GM23338 (cell line): ENCODE data around the gene EVC. TPM values are rescaled to one million over a fixed set of nuclear protein-coding genes. Genes with fewer than 3 reads are reported as not detected.

Experiments used
- ATAC-seq: fragments of 200-7000 bp; cut with Tn5 transposase; 3 replicates; pipeline ENCODE4 v1.9.1; 2020
- DNase-seq: peaks from one replicate; pipeline ENCODE4 v3.0.0-alpha.2; 2015; ENCODE audit warnings: low spot score
- H2AFZ ChIP-seq: fragments of 200-600 bp; sonication (generic); 2 replicates; pipeline ENCODE4 v1.8.0; 2016; ENCODE audit warnings: antibody characterized with exemption, mild to moderate bottlenecking, moderate library complexity
- H3F3A ChIP-seq: fragments of 200-600 bp; sonication (generic); replicated peaks from 2 replicates; pipeline ENCODE4 v1.8.0; 2017; ENCODE audit warnings: antibody characterized with exemption, mixed run types, low read depth
- H3K27ac ChIP-seq: fragments of 200-600 bp; sonication (generic); 2 replicates; pipeline ENCODE4 v1.6.1; 2016; ENCODE audit warnings: low read depth
- H3K27me3 ChIP-seq: fragments of 200-600 bp; sonication (generic); 2 replicates; pipeline ENCODE4 v1.8.0; 2016; ENCODE audit warnings: mild to moderate bottlenecking, mixed run types, moderate library complexity; ENCODE audit not compliant: insufficient read depth
- H3K36me3 ChIP-seq: fragments of 200-600 bp; sonication (generic); 2 replicates; pipeline ENCODE4 v1.8.0; 2016; ENCODE audit warnings: mild to moderate bottlenecking; ENCODE audit not compliant: insufficient read depth
- H3K4me1 ChIP-seq: fragments of 200-600 bp; sonication (generic); 2 replicates; pipeline ENCODE4 v1.8.0; 2016; ENCODE audit warnings: mild to moderate bottlenecking, moderate library complexity; ENCODE audit not compliant: insufficient read depth
- H3K4me2 ChIP-seq: fragments of 200-600 bp; sonication (generic); 2 replicates; pipeline ENCODE4 v1.7.1; 2017; ENCODE audit warnings: mixed run types
- H3K4me3 ChIP-seq: fragments of 200-600 bp; sonication (generic); 2 replicates; pipeline ENCODE4 v1.6.1; 2016; ENCODE audit warnings: mixed run types
- H3K79me2 ChIP-seq: fragments of 200-600 bp; sonication (generic); replicated peaks from 2 replicates; pipeline ENCODE4 v1.8.0; 2017; ENCODE audit warnings: mild to moderate bottlenecking; ENCODE audit not compliant: insufficient read depth
- H3K9me2 ChIP-seq: fragments of 200-600 bp; sonication (generic); 2 replicates; pipeline ENCODE4 v1.8.0; 2017; ENCODE audit not compliant: insufficient read depth
- H4K20me1 ChIP-seq: fragments of 200-600 bp; sonication (generic); replicated peaks from 2 replicates; pipeline ENCODE4 v1.8.0; 2017; ENCODE audit warnings: mild to moderate bottlenecking; ENCODE audit not compliant: insufficient read depth
- H3K27ac Mint-ChIP-seq: 2 replicates; pipeline ENCODE4 v1.8.0; 2020; ENCODE audit warnings: inconsistent platforms, mild to moderate bottlenecking, moderate library complexity, mixed read lengths
- H3K27me3 Mint-ChIP-seq: 3 replicates; pipeline ENCODE4 v1.8.0; 2022; ENCODE audit warnings: low read depth, mild to moderate bottlenecking, moderate library complexity, mixed read lengths, inconsistent platforms; ENCODE audit not compliant: insufficient read depth, poor library complexity
- H3K36me3 Mint-ChIP-seq: 3 replicates; pipeline ENCODE4 v1.8.0; 2021; ENCODE audit warnings: low read depth, mild to moderate bottlenecking, inconsistent platforms, moderate library complexity, mixed read lengths
- H3K4me1 Mint-ChIP-seq: 3 replicates; pipeline ENCODE4 v1.8.0; 2020; ENCODE audit warnings: mild to moderate bottlenecking, inconsistent platforms, mixed read lengths
- H3K4me3 Mint-ChIP-seq: 3 replicates; pipeline ENCODE4 v1.8.0; 2021; ENCODE audit warnings: moderate library complexity, mild to moderate bottlenecking, inconsistent platforms, mixed read lengths
- H3K9me3 Mint-ChIP-seq: 3 replicates; pipeline ENCODE4 v1.8.0; 2020; ENCODE audit warnings: moderate library complexity, mild to moderate bottlenecking, inconsistent platforms, mixed read lengths
- CREB1 ChIP-seq: fragments of 250-450 bp; sonication (Bioruptor Pico); IDR thresholded peaks from 2 replicates; pipeline ENCODE4 v1.5.0; 2020; ENCODE audit warnings: low read depth, mild to moderate bottlenecking, moderate library complexity
- EZH2phosphoT487 ChIP-seq: fragments of 200-600 bp; sonication (generic); IDR thresholded peaks from one replicate; pipeline ENCODE4 v1.8.1; 2018; ENCODE audit warnings: antibody characterized with exemption; ENCODE audit not compliant: unreplicated experiment
- JUNB ChIP-seq: IDR thresholded peaks from one replicate; pipeline ENCODE4 v1.6.1; 2016; ENCODE audit warnings: antibody characterized with exemption; ENCODE audit not compliant: unreplicated experiment
- NANOG ChIP-seq: IDR thresholded peaks from 2 replicates; pipeline ENCODE4 v1.6.1; 2016; ENCODE audit warnings: antibody characterized with exemption, borderline replicate concordance
- STAT1 ChIP-seq: IDR thresholded peaks from one replicate; pipeline ENCODE4 v1.6.1; 2016; ENCODE audit warnings: antibody characterized with exemption; ENCODE audit not compliant: unreplicated experiment
- polyA plus RNA-seq: library from polyadenylated mRNA; unstranded; fragments of >200 nt; fragmentation: Nextera tagmentation; extraction: Ambion mirVana; gene quantifications from 2 replicates; pipeline ENCODE4 v1.2.1, GENCODE V29; 2016
- total RNA-seq: library from RNA; depleted of rRNA; stranded (reverse); fragments of >200 nt; shearing (Covaris generic); gene quantifications from 2 replicates; pipeline ENCODE4 v1.2.3, GENCODE V29; 2014
- TF ChIP-seq, protein P1 (sequence below): fragments of 250-450 bp; sonication (Bioruptor Pico); IDR thresholded peaks from 2 replicates; pipeline ENCODE4 v1.5.0; 2020; ENCODE audit warnings: mild to moderate bottlenecking, moderate library complexity
- TF ChIP-seq, protein P2 (sequence below), 2 experiments: fragments of 200-600 bp in 1 of 2; sonication (generic) in 1 of 2; conservative IDR thresholded peaks; 2 replicates each; pipeline versions ENCODE4 v1.5.1 to v1.6.1; 2016 to 2017; ENCODE audit warnings: antibody characterized with exemption in 2 of 2, low read depth in 2 of 2, mild to moderate bottlenecking in 2 of 2, moderate library complexity in 1 of 2
- TF ChIP-seq, protein P3 (sequence below): IDR thresholded peaks from one replicate; pipeline ENCODE4 v1.6.1; 2018; ENCODE audit warnings: antibody characterized with exemption; ENCODE audit not compliant: unreplicated experiment

Gene EVC
- total and polyA plus RNA-seq, 2 experiments from 2014 or later: 1.7 to 12.8 TPM

GRCh38 chr4:5852523-5853202 lies 141.7 kb downstream of the EVC start:
- no peaks in the 10 kb centered on the region for H3K9me2 ChIP-seq
- H3K36me3 Mint-ChIP-seq: peaks cover 43% of the 10 kb centered on the region
- no peak overlapping the region for H2AFZ ChIP-seq
- no peaks in the 10 kb centered on the region for H3K27me3 Mint-ChIP-seq
- H3K27me3 ChIP-seq: no peaks in the 10 kb centered on the region
- H3K27ac Mint-ChIP-seq: peak overlapping the region; percentile 66; the same call in 1 of the 2 replicates
- peaks cover 16% of the 10 kb centered on the region for H3K79me2 ChIP-seq
- no peak overlapping the region for H3K4me3 Mint-ChIP-seq
- no peak overlapping the region for H3K4me3 ChIP-seq
- no peak overlapping the region for H3K4me2 ChIP-seq
- H3K4me1 ChIP-seq: no peaks in the 10 kb centered on the region
- ATAC-seq (peak; percentile 35; the same call in 2 of the 3 replicates), DNase-seq (no peak)
- peaks cover 10% of the 10 kb centered on the region; the same call in 2 of the 3 replicates for H3K4me1 Mint-ChIP-seq
- H3K27ac ChIP-seq: peak overlapping the region; percentile 59; the same call in 1 of the 2 replicates
- H4K20me1 ChIP-seq: peaks cover 40% of the 10 kb centered on the region
- no peaks in the 10 kb centered on the region for H3K9me3 Mint-ChIP-seq
- TF ChIP-seq, protein P1, sequence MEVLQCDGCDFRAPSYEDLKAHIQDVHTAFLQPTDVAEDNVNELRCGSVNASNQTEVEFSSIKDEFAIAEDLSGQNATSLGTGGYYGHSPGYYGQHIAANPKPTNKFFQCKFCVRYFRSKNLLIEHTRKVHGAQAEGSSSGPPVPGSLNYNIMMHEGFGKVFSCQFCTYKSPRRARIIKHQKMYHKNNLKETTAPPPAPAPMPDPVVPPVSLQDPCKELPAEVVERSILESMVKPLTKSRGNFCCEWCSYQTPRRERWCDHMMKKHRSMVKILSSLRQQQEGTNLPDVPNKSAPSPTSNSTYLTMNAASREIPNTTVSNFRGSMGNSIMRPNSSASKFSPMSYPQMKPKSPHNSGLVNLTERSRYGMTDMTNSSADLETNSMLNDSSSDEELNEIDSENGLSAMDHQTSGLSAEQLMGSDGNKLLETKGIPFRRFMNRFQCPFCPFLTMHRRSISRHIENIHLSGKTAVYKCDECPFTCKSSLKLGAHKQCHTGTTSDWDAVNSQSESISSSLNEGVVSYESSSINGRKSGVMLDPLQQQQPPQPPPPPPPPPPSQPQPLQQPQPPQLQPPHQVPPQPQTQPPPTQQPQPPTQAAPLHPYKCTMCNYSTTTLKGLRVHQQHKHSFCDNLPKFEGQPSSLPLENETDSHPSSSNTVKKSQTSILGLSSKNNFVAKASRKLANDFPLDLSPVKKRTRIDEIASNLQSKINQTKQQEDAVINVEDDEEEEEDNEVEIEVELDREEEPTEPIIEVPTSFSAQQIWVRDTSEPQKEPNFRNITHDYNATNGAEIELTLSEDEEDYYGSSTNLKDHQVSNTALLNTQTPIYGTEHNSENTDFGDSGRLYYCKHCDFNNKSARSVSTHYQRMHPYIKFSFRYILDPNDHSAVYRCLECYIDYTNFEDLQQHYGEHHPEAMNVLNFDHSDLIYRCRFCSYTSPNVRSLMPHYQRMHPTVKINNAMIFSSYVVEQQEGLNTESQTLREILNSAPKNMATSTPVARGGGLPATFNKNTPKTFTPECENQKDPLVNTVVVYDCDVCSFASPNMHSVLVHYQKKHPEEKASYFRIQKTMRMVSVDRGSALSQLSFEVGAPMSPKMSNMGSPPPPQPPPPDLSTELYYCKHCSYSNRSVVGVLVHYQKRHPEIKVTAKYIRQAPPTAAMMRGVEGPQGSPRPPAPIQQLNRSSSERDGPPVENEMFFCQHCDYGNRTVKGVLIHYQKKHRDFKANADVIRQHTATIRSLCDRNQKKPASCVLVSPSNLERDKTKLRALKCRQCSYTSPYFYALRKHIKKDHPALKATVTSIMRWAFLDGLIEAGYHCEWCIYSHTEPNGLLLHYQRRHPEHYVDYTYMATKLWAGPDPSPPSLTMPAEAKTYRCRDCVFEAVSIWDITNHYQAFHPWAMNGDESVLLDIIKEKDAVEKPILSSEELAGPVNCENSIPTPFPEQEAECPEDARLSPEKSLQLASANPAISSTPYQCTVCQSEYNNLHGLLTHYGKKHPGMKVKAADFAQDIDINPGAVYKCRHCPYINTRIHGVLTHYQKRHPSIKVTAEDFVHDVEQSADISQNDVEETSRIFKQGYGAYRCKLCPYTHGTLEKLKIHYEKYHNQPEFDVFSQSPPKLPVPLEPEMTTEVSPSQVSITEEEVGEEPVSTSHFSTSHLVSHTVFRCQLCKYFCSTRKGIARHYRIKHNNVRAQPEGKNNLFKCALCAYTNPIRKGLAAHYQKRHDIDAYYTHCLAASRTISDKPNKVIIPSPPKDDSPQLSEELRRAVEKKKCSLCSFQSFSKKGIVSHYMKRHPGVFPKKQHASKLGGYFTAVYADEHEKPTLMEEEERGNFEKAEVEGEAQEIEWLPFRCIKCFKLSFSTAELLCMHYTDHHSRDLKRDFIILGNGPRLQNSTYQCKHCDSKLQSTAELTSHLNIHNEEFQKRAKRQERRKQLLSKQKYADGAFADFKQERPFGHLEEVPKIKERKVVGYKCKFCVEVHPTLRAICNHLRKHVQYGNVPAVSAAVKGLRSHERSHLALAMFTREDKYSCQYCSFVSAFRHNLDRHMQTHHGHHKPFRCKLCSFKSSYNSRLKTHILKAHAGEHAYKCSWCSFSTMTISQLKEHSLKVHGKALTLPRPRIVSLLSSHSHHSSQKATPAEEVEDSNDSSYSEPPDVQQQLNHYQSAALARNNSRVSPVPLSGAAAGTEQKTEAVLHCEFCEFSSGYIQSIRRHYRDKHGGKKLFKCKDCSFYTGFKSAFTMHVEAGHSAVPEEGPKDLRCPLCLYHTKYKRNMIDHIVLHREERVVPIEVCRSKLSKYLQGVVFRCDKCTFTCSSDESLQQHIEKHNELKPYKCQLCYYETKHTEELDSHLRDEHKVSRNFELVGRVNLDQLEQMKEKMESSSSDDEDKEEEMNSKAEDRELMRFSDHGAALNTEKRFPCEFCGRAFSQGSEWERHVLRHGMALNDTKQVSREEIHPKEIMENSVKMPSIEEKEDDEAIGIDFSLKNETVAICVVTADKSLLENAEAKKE (CRISPR knock-in tag): no peak
- TF ChIP-seq NANOG (no peak), STAT1 (no peak), JUNB (no peak), EZH2phosphoT487 (no peak), CREB1 (CRISPR knock-in tag) (no peak)
- TF ChIP-seq, protein P2, sequence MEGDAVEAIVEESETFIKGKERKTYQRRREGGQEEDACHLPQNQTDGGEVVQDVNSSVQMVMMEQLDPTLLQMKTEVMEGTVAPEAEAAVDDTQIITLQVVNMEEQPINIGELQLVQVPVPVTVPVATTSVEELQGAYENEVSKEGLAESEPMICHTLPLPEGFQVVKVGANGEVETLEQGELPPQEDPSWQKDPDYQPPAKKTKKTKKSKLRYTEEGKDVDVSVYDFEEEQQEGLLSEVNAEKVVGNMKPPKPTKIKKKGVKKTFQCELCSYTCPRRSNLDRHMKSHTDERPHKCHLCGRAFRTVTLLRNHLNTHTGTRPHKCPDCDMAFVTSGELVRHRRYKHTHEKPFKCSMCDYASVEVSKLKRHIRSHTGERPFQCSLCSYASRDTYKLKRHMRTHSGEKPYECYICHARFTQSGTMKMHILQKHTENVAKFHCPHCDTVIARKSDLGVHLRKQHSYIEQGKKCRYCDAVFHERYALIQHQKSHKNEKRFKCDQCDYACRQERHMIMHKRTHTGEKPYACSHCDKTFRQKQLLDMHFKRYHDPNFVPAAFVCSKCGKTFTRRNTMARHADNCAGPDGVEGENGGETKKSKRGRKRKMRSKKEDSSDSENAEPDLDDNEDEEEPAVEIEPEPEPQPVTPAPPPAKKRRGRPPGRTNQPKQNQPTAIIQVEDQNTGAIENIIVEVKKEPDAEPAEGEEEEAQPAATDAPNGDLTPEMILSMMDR (conservative IDR thresholded peaks at IDR 0.05; ENCODE audit: low read depth in 2 of 2): no peak
- TF ChIP-seq, protein P3, sequence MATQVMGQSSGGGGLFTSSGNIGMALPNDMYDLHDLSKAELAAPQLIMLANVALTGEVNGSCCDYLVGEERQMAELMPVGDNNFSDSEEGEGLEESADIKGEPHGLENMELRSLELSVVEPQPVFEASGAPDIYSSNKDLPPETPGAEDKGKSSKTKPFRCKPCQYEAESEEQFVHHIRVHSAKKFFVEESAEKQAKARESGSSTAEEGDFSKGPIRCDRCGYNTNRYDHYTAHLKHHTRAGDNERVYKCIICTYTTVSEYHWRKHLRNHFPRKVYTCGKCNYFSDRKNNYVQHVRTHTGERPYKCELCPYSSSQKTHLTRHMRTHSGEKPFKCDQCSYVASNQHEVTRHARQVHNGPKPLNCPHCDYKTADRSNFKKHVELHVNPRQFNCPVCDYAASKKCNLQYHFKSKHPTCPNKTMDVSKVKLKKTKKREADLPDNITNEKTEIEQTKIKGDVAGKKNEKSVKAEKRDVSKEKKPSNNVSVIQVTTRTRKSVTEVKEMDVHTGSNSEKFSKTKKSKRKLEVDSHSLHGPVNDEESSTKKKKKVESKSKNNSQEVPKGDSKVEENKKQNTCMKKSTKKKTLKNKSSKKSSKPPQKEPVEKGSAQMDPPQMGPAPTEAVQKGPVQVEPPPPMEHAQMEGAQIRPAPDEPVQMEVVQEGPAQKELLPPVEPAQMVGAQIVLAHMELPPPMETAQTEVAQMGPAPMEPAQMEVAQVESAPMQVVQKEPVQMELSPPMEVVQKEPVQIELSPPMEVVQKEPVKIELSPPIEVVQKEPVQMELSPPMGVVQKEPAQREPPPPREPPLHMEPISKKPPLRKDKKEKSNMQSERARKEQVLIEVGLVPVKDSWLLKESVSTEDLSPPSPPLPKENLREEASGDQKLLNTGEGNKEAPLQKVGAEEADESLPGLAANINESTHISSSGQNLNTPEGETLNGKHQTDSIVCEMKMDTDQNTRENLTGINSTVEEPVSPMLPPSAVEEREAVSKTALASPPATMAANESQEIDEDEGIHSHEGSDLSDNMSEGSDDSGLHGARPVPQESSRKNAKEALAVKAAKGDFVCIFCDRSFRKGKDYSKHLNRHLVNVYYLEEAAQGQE: no peak
- no peaks in the 10 kb centered on the region for H3F3A ChIP-seq
- H3K36me3 ChIP-seq: peaks cover 47% of the 10 kb centered on the region
